Measurements from ENCODE around the gene TKTL2.

Gene TKTL2, protein sequence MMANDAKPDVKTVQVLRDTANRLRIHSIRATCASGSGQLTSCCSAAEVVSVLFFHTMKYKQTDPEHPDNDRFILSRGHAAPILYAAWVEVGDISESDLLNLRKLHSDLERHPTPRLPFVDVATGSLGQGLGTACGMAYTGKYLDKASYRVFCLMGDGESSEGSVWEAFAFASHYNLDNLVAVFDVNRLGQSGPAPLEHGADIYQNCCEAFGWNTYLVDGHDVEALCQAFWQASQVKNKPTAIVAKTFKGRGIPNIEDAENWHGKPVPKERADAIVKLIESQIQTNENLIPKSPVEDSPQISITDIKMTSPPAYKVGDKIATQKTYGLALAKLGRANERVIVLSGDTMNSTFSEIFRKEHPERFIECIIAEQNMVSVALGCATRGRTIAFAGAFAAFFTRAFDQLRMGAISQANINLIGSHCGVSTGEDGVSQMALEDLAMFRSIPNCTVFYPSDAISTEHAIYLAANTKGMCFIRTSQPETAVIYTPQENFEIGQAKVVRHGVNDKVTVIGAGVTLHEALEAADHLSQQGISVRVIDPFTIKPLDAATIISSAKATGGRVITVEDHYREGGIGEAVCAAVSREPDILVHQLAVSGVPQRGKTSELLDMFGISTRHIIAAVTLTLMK

DNA sequence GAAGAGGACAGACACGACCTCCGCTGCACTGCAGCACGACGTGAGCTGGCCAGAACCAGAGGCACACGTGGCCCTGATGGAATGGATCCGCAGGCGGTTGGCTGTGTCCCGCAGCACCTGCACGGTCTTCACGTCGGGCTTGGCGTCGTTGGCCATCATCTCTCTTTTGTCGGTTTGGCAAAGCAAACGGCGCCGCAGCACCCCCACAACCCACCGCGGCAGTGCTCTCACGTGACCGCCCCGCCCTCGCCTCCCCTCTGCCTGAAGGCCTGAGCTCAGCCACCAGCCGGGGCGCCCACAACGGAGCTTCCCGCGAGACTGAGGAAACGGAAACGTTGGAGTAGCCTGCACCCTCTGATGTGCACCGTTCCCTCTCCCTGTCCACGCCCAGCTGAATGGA is at the start of gene TKTL2:
TKTL2 (minus strand) TSS at position 179 of the 400 bp plus-strand sequence; CDS start at position 159, 20 bp downstream.
- no peak for DNase-seq (ENCODE audit: extremely low read depth in 1 of 2, low read depth in 1 of 2)

DNA sequence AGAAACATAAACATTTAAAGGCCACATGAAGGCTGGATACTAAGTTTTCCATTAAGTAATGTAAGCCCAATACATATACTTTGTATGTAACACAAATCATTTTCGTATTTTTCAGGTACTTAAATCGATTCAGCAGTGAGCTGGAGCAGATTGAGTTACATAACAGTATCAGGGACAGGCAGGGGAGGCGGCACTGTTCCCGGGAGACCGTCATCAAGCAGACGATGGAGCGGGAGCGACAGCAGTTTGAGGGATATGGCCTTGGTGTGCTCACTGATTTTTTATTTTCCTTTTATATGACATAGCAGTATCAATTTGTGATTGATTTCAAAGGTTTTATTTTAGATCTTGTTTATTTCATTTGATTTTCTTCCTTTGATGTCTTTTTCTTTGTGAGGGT is 41.6 kb upstream of the TKTL2 start:
- no peak for DNase-seq (ENCODE audit: extremely low read depth in 1 of 2, low read depth in 1 of 2)

DNA sequence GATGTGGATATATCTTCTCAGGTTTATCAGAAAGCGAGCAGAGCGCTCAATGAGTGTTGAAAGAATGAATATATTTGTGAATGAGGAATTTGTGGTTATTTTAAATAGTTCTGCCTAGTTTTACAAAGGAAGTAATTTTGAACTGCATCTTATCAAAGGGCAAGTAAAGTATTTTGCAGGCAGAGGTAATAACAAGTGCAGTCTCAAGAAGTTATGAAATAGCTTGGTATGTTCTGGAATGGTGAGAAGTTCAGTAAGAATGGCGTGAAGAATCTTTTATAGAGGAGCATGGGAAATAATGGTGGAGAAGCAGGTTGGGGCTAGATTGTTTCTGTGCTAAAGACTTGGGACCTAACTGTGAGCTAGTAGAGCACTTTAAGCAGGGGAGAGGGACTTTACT is 31.8 kb upstream of the TKTL2 start:
- DNase-seq (ENCODE audit: extremely low read depth in 1 of 2, low read depth in 1 of 2), result no peak

DNA sequence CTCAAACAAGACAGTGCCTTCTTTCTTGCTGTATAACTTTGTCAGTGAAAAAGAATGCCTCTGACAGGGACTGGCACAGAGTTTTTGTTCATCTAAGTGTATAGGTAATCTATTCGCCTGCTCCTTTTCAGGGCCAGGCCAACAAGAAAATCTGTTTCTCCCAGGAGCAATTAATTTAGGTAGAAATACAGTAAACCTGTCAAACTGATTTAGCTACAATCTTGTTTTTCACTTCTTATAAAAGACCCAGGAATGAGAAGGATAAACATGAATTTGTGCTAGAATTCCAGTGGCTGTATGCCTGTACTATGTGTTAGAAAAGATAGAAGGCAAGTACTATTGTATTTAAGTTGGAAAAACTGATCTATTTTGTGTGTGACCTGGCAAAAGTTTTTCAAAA is 27.0 kb upstream of the TKTL2 start:
- DNase-seq (ENCODE audit: extremely low read depth in 1 of 2, low read depth in 1 of 2), result no peak

DNA sequence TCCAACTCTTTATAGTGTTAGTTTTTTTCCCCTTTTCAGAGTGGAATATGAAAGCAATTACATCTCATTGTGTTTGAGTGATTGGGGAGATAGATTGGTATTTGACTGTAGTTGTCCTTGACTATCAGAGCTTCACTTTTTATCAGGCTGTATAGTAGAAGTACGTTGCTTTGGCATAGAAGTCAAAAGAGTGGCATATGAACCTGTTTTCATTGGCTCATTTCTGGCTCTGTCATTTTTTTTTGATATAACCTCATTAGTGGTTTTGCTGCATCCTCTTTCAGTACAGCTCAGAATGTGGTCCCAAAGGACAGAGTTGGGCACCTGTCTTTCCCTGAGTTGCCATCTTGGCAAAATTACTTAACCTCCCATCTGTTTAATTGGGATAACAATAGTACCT is 22.3 kb upstream of the TKTL2 start:
- DNase-seq (ENCODE audit: extremely low read depth in 1 of 2, low read depth in 1 of 2), result no peak

DNA sequence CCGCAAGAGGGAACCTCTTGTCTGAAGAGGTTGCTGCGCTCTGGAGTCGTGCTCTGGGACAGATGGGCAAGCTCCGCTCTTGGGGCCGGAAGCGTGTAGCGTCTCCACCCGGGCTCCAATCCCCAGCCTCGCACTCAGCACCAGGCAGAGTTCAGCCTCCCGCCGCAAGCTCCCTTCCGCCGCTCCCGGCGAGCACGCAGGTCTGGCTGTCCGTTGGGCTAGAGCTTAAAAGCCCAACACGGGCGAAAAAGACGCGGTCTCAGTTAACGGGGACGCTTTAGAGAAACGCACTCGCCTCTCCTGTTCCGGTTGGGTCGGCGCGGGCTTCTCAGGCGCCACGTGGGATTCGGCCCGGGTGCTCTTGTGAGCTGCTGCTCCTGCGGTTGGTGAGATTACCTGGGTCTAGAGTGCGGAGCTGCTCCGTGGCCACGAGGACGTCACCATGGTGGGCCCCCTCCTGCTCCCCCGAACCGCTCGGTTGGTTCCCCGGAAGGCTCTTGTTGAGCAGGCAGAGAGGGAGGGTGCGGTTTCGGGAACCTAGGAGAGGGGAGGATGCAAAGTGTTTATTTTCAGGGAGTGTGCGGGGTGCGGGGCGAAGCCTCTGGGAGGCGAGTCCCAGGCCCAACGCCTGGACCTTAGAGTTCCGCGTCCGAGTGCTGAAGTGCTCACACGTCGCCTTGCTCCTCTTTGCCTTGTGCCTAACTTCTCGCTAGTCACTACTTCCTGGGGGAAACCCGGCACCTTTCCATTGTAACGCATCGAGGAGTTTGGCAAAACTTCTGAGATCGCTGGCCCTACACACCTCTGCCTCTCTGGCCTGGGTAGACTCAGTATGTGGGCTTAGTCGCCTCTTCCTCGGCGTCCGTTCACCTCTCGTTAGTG is 21.0 kb upstream of the TKTL2 start, which contains the start of gene TMA16:
TMA16 (plus strand) TSS at position 331 of the 882 bp plus-strand sequence; CDS start at position 443, 112 bp downstream.
- DNase-seq (ENCODE audit: extremely low read depth in 1 of 2, low read depth in 1 of 2), result peak; percentile 46 to 51

DNA sequence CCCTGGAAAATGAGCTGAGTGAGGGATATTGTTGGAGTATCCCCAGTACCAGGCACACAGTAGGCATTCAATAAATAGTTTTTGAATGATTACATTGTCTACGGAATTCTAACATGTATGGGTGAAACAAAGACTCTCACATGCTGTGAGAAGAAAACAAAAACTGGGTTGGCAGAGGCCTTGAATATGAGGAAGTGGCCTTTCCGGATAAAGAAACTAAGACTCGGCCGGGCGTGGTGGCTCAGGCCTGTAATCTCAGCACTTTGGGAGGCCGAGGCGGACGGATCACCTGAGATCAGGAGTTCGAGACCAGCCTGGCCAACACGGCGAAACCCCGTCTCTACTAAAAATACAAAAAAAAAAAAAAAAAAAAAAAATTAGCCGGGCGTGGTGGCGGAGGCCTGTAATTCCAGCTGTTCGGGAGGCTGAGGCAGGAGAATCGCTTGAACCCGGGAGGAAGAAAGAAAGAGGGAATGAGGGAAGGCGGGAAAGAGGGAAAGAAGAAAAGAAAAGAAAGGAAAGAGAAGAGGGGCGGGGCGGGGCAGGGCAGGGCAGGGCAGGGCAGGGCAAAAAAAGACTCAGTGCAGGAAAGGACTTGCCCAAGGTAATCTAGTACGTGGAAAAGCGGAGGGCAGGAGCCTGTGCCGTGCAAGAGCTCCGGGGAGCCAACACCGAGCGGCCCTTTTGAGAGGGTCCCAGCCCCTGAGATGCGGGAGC is 20.2 kb upstream of the TKTL2 start:
- DNase-seq (ENCODE audit: extremely low read depth in 1 of 2, low read depth in 1 of 2), result no peak

DNA sequence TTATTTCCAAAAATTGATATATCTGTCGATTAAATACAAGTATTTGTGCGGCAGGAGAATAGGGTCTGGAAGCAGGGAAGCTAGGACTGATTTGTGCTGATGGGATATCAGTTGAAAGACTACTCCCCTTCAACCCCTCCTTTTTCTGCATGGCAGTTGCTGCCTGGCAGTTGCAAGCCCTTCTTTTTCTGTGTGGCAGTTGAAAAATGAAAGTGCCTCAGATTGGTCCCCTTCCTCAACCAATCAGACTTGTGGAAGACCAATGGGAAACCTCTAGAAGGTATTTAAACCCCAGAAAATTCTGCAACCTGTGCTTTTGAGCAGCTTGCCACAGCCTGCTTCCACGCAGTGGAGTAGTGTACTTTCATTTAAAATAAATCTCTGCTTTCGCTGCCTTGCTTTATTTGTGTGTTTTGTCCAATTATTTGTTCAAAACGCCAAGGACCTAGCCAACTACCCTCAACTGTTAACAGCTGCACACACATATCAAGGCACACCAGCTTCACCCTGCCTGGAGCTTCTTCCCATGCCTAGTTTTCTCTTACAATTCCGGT is 19.5 kb upstream of the TKTL2 start:
- no peak for DNase-seq (ENCODE audit: extremely low read depth in 1 of 2, low read depth in 1 of 2)

DNA sequence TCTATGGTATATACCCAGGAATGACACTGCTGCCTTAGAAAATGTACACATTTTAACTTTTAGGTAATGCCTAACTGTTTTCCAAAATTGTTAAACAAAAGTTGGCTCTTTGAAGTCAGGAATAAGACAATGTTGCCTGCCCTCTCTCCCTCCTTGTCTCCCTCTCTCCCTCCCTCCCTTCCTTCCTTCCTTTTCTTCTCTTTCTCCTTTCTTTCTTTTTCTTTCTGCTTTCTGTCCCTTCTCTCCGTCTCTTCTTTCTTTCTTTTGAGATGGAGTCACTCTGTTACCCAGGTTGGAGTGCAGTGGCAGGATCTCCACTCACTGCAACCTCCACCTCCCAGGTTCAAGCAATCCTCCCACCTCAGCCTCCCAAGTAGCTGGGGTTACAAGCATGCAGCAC is 16.4 kb upstream of the TKTL2 start:
- no peak for DNase-seq (ENCODE audit: extremely low read depth in 1 of 2, low read depth in 1 of 2)

DNA sequence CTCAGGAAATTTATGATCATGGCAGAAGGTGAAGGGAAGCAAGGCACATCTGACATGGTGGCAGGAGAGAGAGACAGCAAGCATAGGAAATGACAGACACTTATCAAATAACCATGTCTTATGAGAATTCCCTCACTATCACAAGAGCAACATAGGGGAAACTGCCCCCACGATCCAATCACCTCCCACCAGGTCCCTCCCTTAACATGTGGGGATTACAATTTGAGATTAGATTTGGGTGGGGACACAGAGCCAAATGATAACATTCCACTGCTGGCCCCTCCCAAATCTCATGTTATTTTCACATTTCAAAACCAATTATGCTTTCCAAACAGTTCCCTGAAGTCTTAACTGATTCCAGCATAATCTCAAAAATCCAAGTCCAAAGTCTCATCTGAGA is 12.8 kb upstream of the TKTL2 start:
- no peak for DNase-seq (ENCODE audit: extremely low read depth in 1 of 2, low read depth in 1 of 2)

DNA sequence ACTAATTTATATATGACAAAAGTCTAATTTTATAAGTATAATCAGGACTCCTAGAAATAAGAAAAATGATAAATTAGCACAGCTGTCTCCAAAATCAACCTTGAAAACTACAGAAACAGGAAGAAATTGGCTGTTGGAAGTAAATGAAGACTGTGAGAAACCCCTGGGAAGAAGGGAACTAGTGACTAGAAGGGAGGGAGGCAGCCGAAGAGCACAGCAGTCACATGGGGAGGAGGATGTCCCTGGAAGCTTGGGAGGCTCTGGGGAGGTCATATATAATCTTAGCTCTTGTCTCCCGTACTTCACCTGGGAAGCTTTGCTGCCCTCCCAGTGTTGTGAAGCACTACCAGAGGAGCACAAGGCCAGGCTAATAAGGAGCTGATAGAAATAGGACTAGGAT is 12.0 kb upstream of the TKTL2 start:
- no peak for DNase-seq (ENCODE audit: extremely low read depth in 1 of 2, low read depth in 1 of 2)

DNA sequence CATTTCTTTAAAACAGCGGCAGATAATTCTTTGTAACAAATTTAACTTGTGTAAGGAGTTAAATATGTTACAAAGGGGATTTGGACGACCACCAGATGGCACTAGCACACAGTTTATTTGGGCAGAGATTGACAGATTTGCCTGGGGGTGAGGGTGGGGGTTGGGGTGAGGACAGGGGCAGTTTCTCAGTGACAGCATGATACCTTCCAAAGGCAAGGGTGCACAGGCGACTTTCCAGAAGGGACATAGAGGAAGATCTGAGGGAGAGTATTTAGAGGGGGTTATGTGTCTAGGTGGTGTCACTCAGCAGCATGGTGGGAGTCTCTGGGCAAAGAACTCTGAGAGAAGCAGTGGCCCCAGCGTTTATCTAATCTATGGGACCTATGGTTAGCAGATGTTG is 11.4 kb upstream of the TKTL2 start:
- peak in 1 of 2 donors; percentile 39 for DNase-seq (ENCODE audit: extremely low read depth in 1 of 2, low read depth in 1 of 2)

DNA sequence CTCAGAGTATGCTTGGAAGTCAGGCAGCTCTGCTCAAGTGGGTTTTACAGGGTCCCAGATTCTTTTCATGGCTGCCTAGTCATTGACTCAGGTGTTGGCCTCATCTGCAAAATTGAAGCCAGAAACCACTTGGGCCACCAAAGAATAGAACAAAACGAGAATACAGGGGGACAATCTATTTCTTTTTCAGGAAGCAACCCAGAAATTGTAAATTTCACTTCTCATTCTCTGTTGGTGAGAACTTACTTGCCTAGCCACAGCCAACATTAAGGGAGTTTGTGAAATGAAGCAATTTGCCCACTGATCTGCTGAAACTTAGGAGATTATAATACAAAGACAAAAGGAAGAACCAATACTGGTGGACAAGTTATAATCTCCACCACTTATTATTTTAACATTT is 8.6 kb upstream of the TKTL2 start:
- no peak for DNase-seq (ENCODE audit: extremely low read depth in 1 of 2, low read depth in 1 of 2)

DNA sequence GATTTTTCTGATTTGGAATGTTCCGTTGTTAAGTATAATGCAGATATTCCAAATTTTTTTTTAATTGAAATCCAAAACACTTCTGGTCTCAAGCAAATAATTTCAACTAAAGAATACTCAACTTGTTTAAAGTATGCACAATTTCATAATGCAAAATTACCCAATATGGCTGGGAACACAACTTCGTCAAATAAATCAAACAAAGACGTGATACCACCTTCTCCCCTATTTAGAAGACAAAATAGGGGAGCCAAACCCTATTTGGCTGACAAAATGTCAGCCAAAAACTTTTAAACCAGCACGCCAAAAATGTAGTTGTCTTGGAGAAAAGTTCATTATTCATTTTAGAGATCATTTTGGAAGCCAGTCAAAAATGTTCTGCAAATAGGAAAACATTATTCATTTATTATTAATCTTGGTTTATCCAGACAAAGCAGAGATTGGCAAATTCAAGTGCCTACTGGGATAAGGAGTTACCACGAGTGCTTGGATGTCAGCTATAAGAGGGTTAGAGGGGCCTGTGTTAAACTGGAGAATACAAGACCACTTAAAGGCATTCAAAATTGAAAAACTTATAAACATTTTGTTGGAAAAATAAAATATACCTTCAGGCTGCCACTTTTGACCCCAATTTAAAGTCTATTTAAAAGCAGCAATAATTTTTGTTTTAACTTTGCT is 3.3 kb upstream of the TKTL2 start:
- DNase-seq (ENCODE audit: extremely low read depth in 1 of 2, low read depth in 1 of 2), result no peak

DNA sequence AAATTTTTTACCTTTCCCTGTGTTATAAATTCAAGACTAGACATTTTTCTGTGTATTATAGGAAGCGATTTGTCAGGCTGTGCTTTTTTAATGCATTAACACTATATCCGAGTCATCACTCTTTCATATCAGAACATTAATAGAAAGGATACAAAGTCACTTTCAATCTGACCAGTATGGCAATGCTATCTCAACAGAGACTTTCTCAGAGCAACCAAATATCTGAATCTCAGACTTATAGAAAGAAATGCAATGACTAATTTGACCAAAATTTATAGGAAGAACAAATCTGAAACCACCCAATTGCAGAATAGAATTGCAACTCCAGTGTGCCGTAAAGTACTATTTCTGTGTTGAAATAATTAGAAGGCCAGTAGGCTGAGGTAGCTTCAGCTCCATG is 473 bp upstream of the TKTL2 start:
- no peak for DNase-seq (ENCODE audit: extremely low read depth in 1 of 2, low read depth in 1 of 2)

DNA sequence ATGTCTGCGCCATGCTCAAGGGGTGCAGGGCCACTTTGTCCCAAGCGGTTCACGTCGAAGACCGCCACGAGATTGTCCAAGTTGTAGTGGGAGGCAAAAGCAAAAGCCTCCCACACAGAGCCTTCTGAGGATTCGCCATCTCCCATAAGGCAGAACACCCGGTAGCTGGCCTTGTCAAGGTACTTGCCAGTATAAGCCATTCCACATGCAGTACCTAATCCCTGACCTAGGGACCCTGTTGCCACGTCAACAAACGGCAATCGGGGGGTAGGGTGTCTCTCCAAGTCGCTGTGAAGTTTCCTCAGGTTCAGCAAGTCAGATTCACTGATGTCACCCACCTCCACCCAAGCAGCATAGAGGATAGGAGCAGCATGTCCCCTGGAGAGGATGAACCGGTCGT is 424 bp downstream of the TKTL2 start:
- no peak for DNase-seq (ENCODE audit: extremely low read depth in 1 of 2, low read depth in 1 of 2)

DNA sequence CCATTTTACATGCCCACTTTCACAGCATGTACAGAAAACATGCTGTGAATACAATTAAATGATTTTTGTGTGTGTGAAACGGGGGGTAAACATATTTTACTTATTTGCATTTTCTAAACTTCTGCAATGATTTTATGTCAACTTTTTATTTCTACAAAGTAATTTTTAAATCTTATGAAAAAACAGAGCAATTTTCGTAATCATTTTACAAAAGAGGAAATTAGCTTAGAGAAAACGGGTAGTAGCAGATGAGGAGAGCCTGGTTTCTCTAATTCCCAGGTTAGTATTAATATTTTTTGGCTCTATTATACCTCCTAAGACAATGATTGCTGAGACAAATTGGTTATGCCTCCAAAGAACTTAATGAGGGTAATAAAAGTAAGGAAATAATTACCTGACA is 3.2 kb downstream of the TKTL2 start:
- DNase-seq (ENCODE audit: extremely low read depth in 1 of 2, low read depth in 1 of 2), result no peak

DNA sequence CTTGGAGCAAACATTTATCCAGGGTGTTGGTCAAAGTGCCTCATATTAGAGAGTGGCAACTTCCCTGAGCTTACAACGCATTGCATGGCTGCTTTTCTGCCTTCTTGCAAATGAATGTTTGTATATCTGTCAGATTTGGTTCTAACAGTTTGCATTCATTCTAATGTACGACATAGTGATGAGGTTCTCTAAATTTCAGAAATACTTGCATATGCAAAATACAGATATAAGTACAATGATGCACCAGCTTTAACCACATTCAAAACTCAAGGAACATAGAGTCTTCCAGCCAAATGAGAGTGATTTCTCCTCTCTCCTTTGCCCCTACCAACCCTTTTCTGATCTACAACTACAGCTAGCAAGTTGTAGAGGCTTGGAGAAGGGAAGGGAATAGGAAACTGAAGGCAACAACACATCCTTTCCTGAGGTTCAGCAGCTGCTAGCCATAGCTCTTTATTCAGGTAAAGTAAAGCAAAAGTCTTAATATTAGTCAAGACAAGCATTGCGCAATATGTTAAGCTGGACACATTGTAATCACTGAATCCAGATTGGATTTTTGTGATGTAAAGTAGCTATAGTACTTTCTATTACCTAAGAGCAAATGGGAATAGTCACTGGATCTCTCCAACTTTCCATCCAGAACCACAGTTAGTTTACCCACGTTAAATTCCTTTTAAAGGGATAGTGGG is 6.3 kb downstream of the TKTL2 start:
- no peak for DNase-seq (ENCODE audit: extremely low read depth in 1 of 2, low read depth in 1 of 2)

DNA sequence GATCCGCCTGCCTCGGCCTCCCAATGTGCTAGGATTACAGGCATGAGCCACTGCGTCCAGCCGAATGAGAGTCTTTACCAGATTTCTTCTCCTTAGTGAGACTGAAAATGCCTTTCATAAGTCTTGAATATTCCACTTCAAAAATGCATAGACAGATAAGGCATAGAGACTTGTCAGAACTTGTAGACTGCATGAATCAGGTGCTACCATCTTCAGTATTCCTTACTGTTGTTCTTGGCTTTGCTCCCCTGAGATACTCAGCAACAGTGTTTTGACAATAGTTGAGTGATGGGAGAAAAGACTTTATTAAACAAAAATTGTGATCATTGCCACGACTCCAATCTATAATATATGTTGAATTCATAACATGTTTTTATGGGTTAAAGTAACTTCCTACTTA is 11.0 kb downstream of the TKTL2 start:
- no peak for DNase-seq (ENCODE audit: extremely low read depth in 1 of 2, low read depth in 1 of 2)

All from activated CD8-positive, alpha-beta memory T cell treated with anti-CD3 and anti-CD28 coated beads for 1 hour (primary cell).